HTR-8/SVneo (cell line): ENCODE data around the gene FEZ2.

ENCODE experiments used
- DNase-seq: peaks from one replicate; pipeline ENCODE4 v3.0.0; 2011; ENCODE audit warnings: low spot score, mixed read lengths; ENCODE audit not compliant: insufficient read length
- FAIRE-seq: peaks from 2 replicates; lab custom pipeline; 2011; peaks lifted over from hg19 to GRCh38; lab: Jason Lieb, UNC

Gene FEZ2

DNA sequence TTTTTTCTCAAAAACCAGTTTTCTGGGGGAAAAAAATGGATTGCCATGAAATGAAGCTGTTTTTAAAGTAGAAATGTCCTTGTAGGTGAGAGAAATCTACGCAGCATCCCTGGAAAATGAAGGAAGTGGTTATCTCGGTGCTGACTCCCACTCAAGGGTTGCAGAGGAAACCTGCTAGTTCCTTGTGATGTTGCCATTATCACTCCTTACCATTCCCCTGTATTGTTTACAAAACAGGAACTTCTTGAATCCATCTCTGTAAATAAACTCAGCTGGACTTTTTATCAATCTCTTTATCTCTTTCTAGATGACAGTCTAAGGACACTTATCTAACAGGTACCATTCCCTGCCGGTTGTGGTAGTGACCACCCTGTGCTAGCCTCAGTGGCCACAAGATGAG is 61.2 kb downstream of the FEZ2 start:
- DNase-seq (no peak), FAIRE-seq (no peak)

DNA sequence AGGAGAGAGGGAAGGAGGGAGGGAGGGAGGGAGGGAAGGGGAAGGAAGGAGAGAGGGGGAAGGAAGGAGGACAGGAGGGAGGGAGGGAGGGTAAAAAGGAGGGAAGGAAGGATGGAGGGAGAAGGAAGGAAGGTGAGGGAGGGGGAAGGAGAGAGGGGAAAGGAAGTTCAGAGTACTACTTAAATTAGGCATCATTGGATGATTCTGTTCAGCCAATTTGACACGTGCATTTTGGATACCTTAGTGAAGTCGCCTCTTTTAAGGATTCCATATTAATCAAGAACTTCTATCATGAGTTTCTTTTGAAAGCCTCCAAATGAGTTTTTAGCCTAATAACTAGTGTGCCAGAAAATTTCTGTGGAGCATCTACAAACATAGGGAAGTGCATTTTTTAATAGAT is 62.9 kb downstream of the FEZ2 start:
- no peak for DNase-seq
- FAIRE-seq, result no peak

DNA sequence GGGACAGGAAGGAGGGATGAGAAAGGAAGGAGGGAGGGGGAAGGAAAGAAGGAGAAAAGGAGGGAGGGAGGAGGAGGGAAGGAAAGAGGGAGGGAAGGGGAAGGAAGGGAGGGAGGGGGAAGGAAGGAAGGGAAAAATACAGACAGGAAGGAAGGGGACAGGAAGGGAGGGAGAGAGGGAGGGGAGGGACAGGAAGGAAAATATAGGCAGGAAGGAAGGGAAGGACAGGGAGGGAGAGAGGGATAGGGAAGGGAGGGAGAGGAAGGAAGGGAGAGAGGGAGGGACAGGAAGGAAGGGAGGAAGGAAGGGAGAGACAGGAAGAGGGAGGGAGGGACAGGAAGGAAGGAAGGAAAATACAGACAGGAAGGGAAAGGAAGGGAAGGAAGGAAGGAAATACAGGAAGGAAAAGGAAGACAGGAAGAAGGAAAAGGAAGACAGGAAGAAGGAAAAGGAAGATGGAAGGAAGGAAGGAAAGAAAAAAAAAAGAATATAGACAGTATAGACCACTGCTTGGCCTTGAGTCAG is 63.6 kb downstream of the FEZ2 start:
- FAIRE-seq, result no peak
- DNase-seq, result no peak

DNA sequence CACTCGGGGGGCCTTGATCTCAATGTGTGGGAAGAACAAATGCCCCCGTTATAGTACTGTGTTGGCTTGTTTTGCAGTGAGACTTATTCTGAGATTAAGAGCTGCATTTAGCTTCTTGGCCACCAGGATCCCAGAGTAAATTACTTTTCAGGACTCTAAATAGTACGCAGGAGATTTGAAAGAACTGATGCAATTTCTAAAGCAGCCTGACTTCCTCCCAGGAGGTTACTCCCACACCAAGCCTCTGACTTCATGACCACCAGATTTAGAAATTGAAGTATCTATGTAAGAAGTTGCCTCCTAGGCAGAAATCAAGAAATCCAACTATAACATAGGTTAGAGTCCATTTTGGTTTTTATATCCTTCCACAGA is 67.0 kb downstream of the FEZ2 start:
- no peak for FAIRE-seq
- DNase-seq, result no peak

DNA sequence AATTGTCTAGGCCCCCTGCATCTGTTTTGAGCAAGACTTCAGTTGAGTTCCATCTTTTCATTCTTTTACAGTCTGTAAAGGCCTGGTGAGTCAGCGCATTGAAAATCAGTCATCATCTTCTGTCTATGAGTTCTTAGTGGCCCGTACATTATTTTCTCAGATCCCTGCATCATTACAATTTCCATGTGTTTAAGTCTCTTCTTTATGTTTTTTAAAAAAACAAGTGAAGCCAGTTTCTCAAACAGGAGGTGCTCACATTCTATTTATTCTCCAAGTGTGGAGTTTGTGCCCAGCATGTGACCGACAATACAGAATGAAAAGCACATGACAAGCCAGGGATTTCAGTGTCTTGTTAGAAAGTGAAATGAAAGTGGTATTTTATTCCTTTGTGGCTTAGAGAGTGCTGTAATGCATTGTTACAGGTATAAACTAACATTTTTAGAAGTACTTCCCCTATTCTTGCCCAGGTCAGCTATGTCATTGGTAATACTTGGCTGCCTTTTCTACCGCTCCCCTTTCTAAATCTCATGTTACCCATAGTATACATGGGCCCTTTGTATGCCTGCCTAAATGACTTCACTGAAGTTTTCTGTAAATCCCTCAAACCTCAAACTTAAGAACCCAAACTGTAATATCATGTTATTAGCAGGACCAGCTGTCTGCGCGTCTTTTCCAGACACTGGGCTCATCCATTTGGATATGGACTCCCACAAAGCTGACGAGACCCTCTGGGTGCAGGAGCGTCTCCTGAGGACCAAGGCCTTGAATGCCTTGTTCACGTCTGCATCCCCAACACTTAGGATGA is 67.6 kb downstream of the FEZ2 start:
- FAIRE-seq, result no peak
- DNase-seq, result no peak

DNA sequence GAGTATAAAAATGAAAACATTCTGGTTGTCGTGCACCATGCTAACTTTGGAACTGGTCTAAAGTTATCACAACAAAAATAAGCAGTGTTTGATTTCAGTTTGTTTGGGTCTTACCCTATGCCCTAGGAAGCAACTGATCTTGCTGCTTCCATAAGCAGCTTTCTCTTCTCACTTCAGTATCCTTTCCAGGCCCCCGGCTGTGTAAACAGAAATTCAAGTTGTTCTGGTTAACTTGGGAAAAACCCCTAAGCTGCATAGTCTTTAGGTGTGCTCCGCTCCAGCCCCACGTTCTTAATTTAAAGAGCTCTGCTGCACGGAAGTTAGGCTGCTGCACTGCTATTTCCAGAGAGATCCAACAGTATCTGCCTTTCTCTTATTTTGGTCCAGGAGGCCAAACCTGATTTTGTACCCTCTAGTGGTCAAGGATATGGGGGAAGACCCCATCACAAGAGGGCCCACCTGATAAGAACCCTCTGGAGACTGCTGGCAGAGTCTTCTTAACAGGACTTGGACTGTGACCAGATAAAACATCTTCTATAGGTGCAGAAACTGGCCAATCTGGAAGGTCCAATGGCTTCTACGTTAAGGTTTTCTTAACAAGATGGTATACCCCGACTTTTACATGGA is 69.1 kb downstream of the FEZ2 start:
- FAIRE-seq (no peak), DNase-seq (no peak)

DNA sequence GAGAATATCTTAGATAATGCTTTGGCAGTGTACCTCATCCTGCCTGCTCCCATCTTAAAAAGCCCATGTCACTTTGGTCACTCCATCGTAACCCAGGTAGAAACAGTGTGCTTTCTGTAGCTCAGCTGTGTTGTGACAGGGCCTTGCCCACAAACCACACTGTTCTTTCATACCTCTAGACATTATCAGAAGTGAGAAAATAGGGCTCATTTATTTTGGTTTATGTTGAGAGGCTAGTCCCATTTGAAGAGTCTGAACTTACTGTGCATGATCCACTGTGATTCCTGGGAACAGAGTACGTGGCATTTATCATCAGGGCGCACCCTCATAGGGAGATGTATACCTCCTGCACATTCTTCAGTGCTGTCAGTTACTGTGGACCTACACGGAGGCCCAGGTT is 69.7 kb downstream of the FEZ2 start:
- FAIRE-seq (peak; percentile 28), DNase-seq (no peak)

DNA sequence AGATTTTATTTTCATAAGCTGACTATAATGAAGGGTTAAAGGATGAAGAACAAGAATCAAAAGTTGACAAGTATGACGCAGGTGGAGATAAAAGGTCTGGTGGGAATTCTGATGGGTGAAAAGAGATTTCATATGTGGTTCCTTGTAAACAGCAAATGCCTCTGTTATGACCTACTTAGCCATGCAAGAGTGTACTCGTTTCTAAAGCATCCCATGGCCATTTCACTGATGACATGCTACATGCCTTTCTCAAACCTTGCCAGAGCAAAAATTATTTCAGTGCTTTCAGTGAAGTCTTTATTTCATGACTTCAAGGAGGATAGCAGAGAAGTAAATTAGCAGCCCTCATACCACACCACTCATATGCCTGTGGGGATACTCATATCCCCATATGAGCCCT is 71.7 kb downstream of the FEZ2 start:
- DNase-seq, result no peak
- no peak for FAIRE-seq

DNA sequence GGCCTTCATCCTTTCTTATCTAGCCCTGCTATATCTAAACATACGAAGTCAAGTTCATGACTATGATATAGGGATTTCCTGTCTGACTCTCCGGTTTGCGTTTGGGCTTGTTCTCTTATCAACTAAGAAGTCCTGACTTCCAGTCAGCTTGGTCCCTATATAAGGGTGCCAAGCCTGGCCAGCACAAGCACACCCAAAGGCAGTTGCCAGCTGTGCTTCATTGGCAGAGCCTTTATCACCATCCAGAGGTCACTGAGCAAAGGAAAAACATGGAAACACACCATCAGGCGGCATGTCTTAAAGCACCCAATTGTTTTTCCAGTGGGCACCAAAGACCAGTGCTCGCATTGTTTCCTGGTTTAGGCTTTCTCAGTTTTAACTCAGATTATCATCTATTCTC is 72.7 kb downstream of the FEZ2 start:
- DNase-seq (no peak), FAIRE-seq (peak; percentile 57)

DNA sequence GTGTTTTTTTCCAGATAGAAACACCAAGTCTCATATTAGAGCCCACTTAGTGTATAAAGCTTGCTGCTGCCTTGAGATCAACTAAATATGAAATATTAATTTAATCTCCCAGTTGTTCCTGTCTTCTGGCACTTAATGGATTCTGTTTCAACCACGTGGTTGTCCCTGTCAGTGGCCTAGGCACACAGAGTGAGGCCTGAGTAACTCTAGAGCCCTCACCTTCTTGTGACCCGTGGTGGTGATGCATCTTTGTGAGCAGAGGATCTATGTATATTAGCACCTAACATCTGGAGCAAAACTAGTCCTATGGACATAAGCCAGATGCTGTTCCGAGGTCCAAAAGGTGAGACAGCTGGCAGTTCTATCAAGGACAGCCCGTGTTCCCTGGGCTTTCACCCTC is 74.8 kb downstream of the FEZ2 start:
- no peak for FAIRE-seq

DNA sequence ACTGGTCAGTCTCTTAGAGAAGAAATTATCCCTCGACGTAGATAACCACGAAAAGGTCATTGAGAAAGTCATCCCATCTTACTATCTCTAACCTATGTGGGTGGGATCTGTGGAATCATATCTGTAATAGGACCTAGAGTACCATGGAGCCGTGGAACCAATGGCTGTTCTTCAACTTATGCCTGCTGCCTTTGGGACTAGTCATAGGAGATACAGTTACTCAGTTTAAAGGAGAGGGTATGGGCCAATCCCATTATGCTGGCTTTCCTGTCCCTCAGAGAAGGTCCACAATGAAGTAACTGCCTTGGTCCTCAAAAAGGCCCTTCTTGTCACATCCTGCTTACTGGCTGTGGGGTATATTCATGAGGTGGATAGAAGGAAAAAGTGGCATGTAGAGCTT is 77.5 kb downstream of the FEZ2 start:
- FAIRE-seq (no peak), DNase-seq (no peak)

More for the DNA sequence above, 74.8 kb downstream of the FEZ2 start:
- no peak for DNase-seq

DNA sequence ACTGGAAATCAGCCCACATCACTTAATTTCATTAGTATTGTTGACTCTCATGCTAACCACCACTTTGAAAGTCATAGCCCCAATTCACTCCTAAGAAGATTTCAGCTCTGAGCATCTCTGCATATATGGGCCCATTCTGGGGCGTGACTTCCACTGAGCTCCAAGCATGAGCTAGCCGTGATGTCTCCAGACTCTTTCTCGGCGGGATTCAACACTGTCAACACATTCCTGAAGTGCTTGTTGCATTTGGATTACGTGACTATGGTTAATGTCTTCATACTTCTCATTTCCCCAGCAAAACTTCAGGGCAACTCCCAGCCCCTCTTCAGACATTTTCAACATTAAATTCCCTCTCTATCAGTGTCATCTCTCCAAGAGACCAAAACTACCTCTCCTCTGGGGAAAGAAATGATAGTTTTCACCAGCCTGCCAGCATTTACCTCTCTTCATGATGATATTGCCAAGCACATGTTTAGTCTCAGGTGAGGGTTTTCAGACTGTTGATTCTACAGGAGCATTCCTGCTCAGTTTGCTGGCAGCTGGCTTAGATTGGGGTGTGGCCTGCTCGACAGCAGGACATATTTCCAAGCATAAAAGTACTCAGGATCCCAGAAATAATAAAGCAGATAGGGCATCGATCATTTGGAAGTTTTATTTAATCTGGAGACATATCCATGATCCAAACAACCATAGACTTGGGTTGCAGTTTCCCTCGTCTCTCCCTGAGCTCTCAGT is 81.7 kb downstream of the FEZ2 start:
- FAIRE-seq (no peak), DNase-seq (no peak)

DNA sequence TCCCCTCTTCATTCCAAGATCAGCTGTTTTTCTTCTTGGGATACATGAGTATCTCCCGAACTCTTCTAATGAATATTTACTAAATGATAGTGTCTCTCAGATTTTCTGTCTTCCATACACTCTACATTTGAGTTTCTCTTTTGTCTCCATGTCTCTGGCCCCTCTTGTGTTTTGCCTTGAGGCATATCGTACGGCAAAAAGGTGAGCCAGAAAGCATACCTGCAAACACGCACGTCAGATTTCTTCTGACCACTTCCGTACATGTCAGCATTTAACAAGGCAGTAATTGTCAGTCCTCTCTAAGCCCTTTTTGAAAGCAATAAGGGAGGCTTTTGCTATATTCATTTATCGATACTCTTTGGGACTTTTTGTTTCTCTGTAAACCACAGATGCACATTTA is 82.4 kb downstream of the FEZ2 start:
- FAIRE-seq (no peak), DNase-seq (no peak)

DNA sequence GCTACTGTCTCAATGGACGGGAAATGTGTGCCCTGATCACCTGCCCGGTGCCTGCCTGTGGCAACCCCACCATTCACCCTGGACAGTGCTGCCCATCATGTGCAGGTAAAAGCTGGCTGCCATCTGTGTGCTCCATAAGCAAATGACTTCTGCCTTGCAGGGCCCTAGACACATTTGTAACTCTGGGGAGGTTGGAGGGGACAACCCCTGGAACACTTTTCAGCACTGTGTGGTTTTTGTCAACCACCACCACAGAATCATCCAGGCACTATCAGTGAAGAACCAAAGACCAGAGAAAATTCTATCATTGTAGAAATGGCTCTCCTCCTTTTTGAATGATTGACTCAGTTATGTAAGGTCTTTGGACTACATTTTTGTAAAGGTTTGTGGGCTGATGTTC is 84.3 kb downstream of the FEZ2 start:
- no peak for DNase-seq
- FAIRE-seq, result no peak

DNA sequence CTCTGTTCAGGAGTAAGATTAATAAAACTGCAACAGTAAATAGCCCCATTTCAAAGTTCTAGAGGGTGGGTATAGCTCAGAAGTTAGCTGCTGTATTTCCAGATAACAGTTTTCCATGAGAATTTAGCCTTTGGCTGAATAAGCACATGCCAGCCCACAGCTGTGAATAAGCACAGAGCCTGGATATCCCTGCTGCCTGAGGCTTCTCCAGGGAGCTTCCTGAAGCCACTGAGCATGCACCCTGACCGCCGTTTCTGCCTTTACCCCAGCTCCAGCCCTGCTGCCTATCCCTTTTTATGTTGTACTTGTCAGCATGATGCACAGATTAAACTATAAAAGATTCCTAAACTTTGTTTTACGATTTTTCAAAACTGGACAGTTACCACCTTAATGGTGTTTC is 85.3 kb downstream of the FEZ2 start:
- FAIRE-seq, result no peak
- DNase-seq, result no peak

DNA sequence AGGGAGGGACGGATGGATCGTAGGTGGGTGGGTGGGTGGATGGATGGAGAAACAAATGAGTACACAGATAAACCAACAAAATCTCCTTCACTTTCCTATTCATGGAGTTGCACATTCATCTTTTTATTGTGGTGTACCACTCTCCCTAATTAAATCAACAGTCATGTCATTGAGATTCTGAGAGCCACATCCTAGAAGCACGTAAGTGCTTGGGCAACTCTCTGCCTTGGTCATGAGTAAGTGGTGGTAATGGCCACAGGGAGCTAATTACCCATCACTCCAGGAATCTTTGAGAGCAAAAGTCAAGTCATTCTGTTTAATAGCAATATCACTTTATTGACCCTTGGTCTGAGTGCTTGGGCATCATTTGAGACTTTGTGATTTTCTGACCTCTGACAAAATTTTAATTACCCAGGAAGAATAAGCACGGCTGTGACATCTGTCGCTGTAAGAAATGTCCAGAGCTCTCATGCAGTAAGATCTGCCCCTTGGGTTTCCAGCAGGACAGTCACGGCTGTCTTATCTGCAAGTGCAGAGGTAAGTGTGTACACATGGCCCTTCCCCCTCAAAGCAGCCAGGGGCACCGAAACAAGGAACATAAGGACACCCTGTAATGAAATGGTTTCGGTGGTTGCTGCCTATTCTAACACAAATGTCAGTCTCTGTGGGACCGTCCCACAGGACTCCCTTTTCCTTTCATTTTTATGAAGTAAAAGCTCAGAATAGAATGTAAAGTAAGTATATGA is 85.9 kb downstream of the FEZ2 start:
- DNase-seq (no peak), FAIRE-seq (no peak)

DNA sequence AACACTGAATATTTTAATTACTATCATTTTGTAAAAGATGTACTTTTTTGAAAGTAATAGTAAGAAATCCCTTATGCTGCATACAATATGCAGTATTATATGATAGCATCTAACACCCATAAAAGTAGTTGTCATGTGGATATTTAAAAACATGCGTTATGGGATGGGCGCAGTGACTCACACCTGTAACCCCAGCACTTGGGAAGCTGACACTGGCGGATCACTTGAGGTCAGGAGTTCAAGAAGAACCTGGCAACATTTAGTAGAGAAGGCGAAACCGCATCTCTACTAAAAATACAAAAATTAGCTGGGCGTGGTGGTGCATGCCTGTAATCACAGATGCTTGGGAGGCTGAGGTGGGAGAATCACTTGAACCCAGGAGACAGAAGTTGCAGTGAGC is 88.9 kb downstream of the FEZ2 start:
- no peak for FAIRE-seq
- DNase-seq, result no peak

DNA sequence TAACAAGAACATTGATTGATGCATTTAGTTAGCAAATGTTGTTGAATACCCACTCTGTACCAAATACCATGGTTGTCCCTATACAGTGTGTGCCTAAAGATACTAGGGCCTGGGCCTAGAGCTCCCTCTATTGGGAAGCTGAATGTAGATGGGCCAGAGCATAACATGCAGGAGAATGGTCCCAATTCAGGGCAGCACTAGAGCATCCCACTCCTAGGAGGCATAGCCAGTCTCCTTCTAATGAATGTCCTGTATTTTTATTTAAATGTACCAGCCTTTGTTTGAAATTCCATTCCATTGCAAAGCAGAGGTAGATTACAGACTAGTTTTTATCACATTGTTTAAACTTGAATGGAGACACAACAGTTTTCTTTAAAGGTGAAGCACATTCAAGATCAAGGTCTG is 90.6 kb downstream of the FEZ2 start:
- peak; percentile 70 for DNase-seq

More for the DNA sequence above, 90.6 kb downstream of the FEZ2 start:
- FAIRE-seq, result peak; percentile 79
